Sigmoid colon (tissue), 7 donors: ENCODE data around the gene ATG7. TPM values are rescaled to one million over a fixed set of nuclear protein-coding genes. Genes with fewer than 3 reads are reported as not detected.
A peak's percentile ranks its signal among the peaks of the same experiment; 100 is the strongest.
"Not testable (repeated sequence)": the region's sequence is repeated elsewhere in the genome, so short reads cannot be mapped to it uniquely, and the experiment has no call there.

Source experiments
- DNase-seq: peaks from one replicate; pipeline ENCODE4 v3.0.0-alpha.2; 2019
- H3K27ac ChIP-seq, 4 donors: fragments of 200-600 bp; sonication (generic); one replicate each; pipeline ENCODE4 v1.5.1; 2016 to 2019; ENCODE audit warnings: mild to moderate bottlenecking in 1 of 4
- H3K27me3 ChIP-seq, 3 donors: fragments of 200-600 bp; sonication (generic); one replicate each; pipeline ENCODE4 v1.5.1; 2019; ENCODE audit warnings: mild to moderate bottlenecking in 1 of 3
- H3K36me3 ChIP-seq, 4 donors: fragments of 200-600 bp; sonication (generic); one replicate each; pipeline ENCODE4 v1.5.1; 2016 to 2019
- H3K4me1 ChIP-seq, 4 donors: fragments of 200-600 bp; sonication (generic); one replicate each; pipeline ENCODE4 v1.5.1; 2017 to 2019
- H3K4me3 ChIP-seq, 4 donors: fragments of 200-600 bp; sonication (generic); one replicate each; pipeline ENCODE4 v1.5.1; 2017 to 2019; ENCODE audit warnings: mild to moderate bottlenecking in 2 of 4, moderate library complexity in 1 of 4
- H3K9me3 ChIP-seq, 4 donors: fragments of 200-600 bp in 3 of 4; sonication (generic) in 3 of 4; one replicate each; pipeline versions ENCODE4 v1.5.1 to v1.6.1; 2013 to 2019
- CTCF ChIP-seq, 4 experiments: fragments of 450-650 bp in 3 of 4; fragments of 200-600 bp in 1 of 4; IDR thresholded peaks; one replicate each; pipeline ENCODE4 v1.5.1; 2016 to 2019; ENCODE audit warnings: antibody characterized with exemption in 4 of 4, mild to moderate bottlenecking in 3 of 4, moderate library complexity in 2 of 4
- EP300 ChIP-seq, 4 donors: sonication (generic); formaldehyde crosslinking; IDR thresholded peaks; one replicate each; pipeline ENCODE4 v1.6.1; 2017; ENCODE audit warnings: antibody characterized with exemption in 4 of 4
- POLR2A ChIP-seq, 2 donors: fragments of 450-650 bp; IDR thresholded peaks; one replicate each; pipeline ENCODE4 v1.6.1; 2016; ENCODE audit warnings: antibody characterized with exemption in 2 of 2, mild to moderate bottlenecking in 2 of 2, moderate library complexity in 2 of 2
- POLR2AphosphoS5 ChIP-seq, 4 donors: sonication (generic); formaldehyde crosslinking; IDR thresholded peaks; one replicate each; pipeline ENCODE4 v1.6.1; 2017; ENCODE audit warnings: antibody characterized with exemption in 4 of 4
- WGBS, 2 donors: extraction: QIAGEN DNeasy Blood & Tissue Kit; methylation state at CpG; one replicate each; pipeline ENCODE4 v1.1.7; 2013; 5-methylcytosine and 5-hydroxymethylcytosine counted together
- intact Hi-C: fragments of 100-400 bp; cut with DNase I; formaldehyde crosslinking; loops from one replicate; pipeline ENCODE4 v1.15.1; 2023
- polyA plus RNA-seq, 3 donors: library from polyadenylated mRNA; stranded (reverse); fragments of 200-250 nt; gene quantifications; one replicate each; pipeline ENCODE4 v1.2.3, GENCODE V29; 2013
- total RNA-seq, 4 donors: library from RNA; depleted of rRNA; stranded (reverse); fragments of >200 nt; gene quantifications; one replicate each; pipeline ENCODE4 v1.1.0, GENCODE V29; 2016
- donor health status: healthy with polysubstance abuse.
- donor health status: Bipolar disorder and iron deficiency.
- donor health status: healthy.

The ATG7 gene
- total and polyA plus RNA-seq, 7 donors: 12.5 to 62.9 (median 34.8) TPM

GRCh38 chr3:11509173-11510000 lies 237.2 kb downstream of the ATG7 start:
- WGBS, 2 donors: 21 to 54% methylated on average over 9 of the region's 9 CpGs
- no peak overlapping the region for H3K4me3 ChIP-seq

GRCh38 chr3:11510001-11510340 lies 237.8 kb downstream of the ATG7 start:
- H3K4me3 ChIP-seq: no peak overlapping the region
- TF ChIP-seq EP300 (IDR thresholded peaks at IDR 0.05): no peak
- H3K4me1 ChIP-seq: peaks cover 0 to 51% (median 45%) of the 10 kb centered on the region in 4 donors
- H3K27ac ChIP-seq: peak overlapping the region; percentile 78 to 88 (median 80)
- WGBS, 2 donors: 35 to 63% methylated on average over 5 of the region's 5 CpGs
- H3K9me3 ChIP-seq: no peaks in the 10 kb centered on the region
- intact Hi-C loops: no loop called here
- no peaks in the 10 kb centered on the region for H3K36me3 ChIP-seq
- no peaks in the 10 kb centered on the region for H3K27me3 ChIP-seq
- DNase-seq: no peak

More at GRCh38 chr3:11509173-11510000, 237.2 kb downstream of the ATG7 start:
- Histone ChIP-seq H3K4me1 (peaks cover 0 to 45% (median 40%) of the 10 kb centered on the region in 4 donors), H3K27ac (peak overlapping the region; percentile 78 to 88 (median 80)), H3K27me3 (no peaks in the 10 kb centered on the region), H3K9me3 (no peaks in the 10 kb centered on the region), H3K36me3 (no peaks in the 10 kb centered on the region)
- intact Hi-C loops: no loop called here
- TF ChIP-seq CTCF (IDR thresholded peaks at IDR 0.05): no peak
- TF ChIP-seq POLR2A (IDR thresholded peaks at IDR 0.05): no peak
- peak; percentile 41 to 77 (median 53) for TF ChIP-seq POLR2AphosphoS5 (IDR thresholded peaks at IDR 0.05)
- peak in 1 of 4 donors; percentile 68 for TF ChIP-seq EP300 (IDR thresholded peaks at IDR 0.05)
- peak; percentile 93 for DNase-seq

GRCh38 chr3:11510356-11510755 lies 238.2 kb downstream of the ATG7 start:
- peaks cover 0 to 55% (median 46%) of the 10 kb centered on the region in 4 donors for H3K4me1 ChIP-seq
- no peaks in the 10 kb centered on the region for H3K9me3 ChIP-seq
- peak overlapping the region; percentile 78 to 88 (median 80) for H3K27ac ChIP-seq
- TF ChIP-seq EP300 (IDR thresholded peaks at IDR 0.05): no peak
- TF ChIP-seq POLR2A (IDR thresholded peaks at IDR 0.05): no peak
- no peak for TF ChIP-seq POLR2AphosphoS5 (IDR thresholded peaks at IDR 0.05)
- no peak for TF ChIP-seq CTCF (IDR thresholded peaks at IDR 0.05)
- H3K36me3 ChIP-seq: no peaks in the 10 kb centered on the region
- intact Hi-C loops: no loop called here
- no peaks in the 10 kb centered on the region for H3K27me3 ChIP-seq
- H3K4me3 ChIP-seq: no peak overlapping the region
- WGBS, 2 donors: 77 to 86% methylated on average over 5 of the region's 5 CpGs
- no peak for DNase-seq

GRCh38 chr3:11511606-11512005 lies 239.4 kb downstream of the ATG7 start:
- H3K9me3 ChIP-seq, DNase-seq, H3K27me3 ChIP-seq, intact Hi-C loops, H3K36me3 ChIP-seq, H3K27ac ChIP-seq, H3K4me3 ChIP-seq: not testable (repeated sequence)
- 97 to 98% methylated on average over 20 of the region's 20 CpGs for WGBS, 2 donors
- H3K4me1 ChIP-seq: peaks cover 0 to 55% (median 46%) of the 10 kb centered on the region in 4 donors

GRCh38 chr3:11513125-11513816 lies 241.1 kb downstream of the ATG7 start:
- H3K4me3 ChIP-seq, H3K36me3 ChIP-seq, intact Hi-C loops, H3K27me3 ChIP-seq, H3K9me3 ChIP-seq: not testable (repeated sequence)
- peak; percentile 40 for DNase-seq
- peaks cover 0 to 46% (median 39%) of the 10 kb centered on the region in 4 donors for H3K4me1 ChIP-seq
- WGBS, 2 donors: 95% methylated on average over 27 of the region's 27 CpGs
- peak overlapping the region in 3 of 4 donors; percentile 45 to 52 (median 45) for H3K27ac ChIP-seq

GRCh38 chr3:11513817-11514135 lies 241.6 kb downstream of the ATG7 start:
- TF ChIP-seq CTCF (IDR thresholded peaks at IDR 0.05): no peak
- 93 to 94% methylated on average over 3 of the region's 3 CpGs for WGBS, 2 donors
- peak overlapping the region in 3 of 4 donors; percentile 45 to 52 (median 45) for H3K27ac ChIP-seq

More at GRCh38 chr3:11513817-11514135, 241.6 kb downstream of the ATG7 start:
- intact Hi-C loops: no loop called here
- no peak for DNase-seq
- Histone ChIP-seq H3K36me3 (no peaks in the 10 kb centered on the region), H3K27me3 (no peaks in the 10 kb centered on the region), H3K4me3 (no peak overlapping the region), H3K9me3 (no peaks in the 10 kb centered on the region), H3K4me1 (peaks cover 0 to 41% (median 34%) of the 10 kb centered on the region in 4 donors)
